K562 (cell line): ENCODE measurements around the gene GOLIM4. TPM values are rescaled to one million over a fixed set of nuclear protein-coding genes. Genes with fewer than 3 reads are reported as not detected.

Source experiments
- ATAC-seq: fragments of 200-7000 bp; cut with Tn5 transposase; 3 replicates; pipeline ENCODE4 v1.9.1; 2020; ENCODE audit warnings: moderate library complexity
- BruUV-seq: library from RNA; stranded (reverse); fragments of 400-500 nt; replicated peaks from 2 replicates; lab custom pipeline; 2021; lab: Mats Ljungman, UMichigan
- CTCF ChIA-PET: fragments of 300-600 bp; formaldehyde crosslinking; extraction: SDS; loops from one replicate; lab custom pipeline; 2021; ENCODE audit warnings: low intra/inter-chr PET ratio; lab: Yijun Ruan, JAX
- POLR2A ChIA-PET: fragments of 300-600, 350-650 bp; sonication (Branson Sonifier 250); formaldehyde crosslinking; extraction: SDS; loops from one replicate; lab custom pipeline; 2021; ENCODE audit warnings: antibody characterized with exemption, inconsistent platforms; lab: Yijun Ruan, JAX
- DNase-seq, 4 experiments: peaks; one replicate each; pipeline versions ENCODE4 v3.0.0 to v3.0.0-alpha.2; 2011 to 2018; ENCODE audit warnings: low spot score in 3 of 4, mixed read lengths in 3 of 4; ENCODE audit errors: extremely low read depth in 1 of 4
- FAIRE-seq: peaks from 2 replicates; lab custom pipeline; 2011; peaks lifted over from hg19 to GRCh38; lab: Jason Lieb, UNC
- H2AFZ ChIP-seq: 2 replicates; pipeline ENCODE4 v1.6.0; 2011; ENCODE audit warnings: low read depth, low read length, control low read depth, inconsistent platforms
- H3K27ac ChIP-seq: fragments of 200-600 bp; 3 replicates; pipeline ENCODE4 v1.8.0; 2011; ENCODE audit warnings: low read depth, mild to moderate bottlenecking, control low read depth, inconsistent platforms, low read length, moderate library complexity, mixed read lengths; ENCODE audit errors: extremely low read depth
- H3K27me3 ChIP-seq, 2 experiments: fragments of 300-600 bp in 1 of 2; 2 replicates in 1 of 2; 3 replicates in 1 of 2; pipeline versions ENCODE4 v1.6.0 to v1.8.0; 2011; ENCODE audit warnings: inconsistent platforms in 2 of 2, low read length in 2 of 2, mild to moderate bottlenecking in 1 of 2, mixed read lengths in 1 of 2, moderate library complexity in 1 of 2; ENCODE audit not compliant: control insufficient read depth in 2 of 2, insufficient read depth in 2 of 2
- H3K36me3 ChIP-seq: fragments of 300-600 bp; 3 replicates; pipeline ENCODE4 v1.8.0; 2011; ENCODE audit warnings: mild to moderate bottlenecking, low read length, inconsistent platforms; ENCODE audit not compliant: control insufficient read depth, insufficient read depth
- H3K4me1 ChIP-seq, 2 experiments: fragments of 200-600 bp in 1 of 2; replicated peaks in 1 of 2; 2 replicates in 1 of 2; 3 replicates in 1 of 2; pipeline versions ENCODE4 v1.5.1 to v1.8.0; 2011; ENCODE audit warnings: inconsistent platforms in 2 of 2, low read length in 2 of 2, mild to moderate bottlenecking in 1 of 2, mixed read lengths in 1 of 2, moderate library complexity in 1 of 2; ENCODE audit not compliant: control insufficient read depth in 2 of 2, insufficient read depth in 2 of 2
- H3K4me2 ChIP-seq: 2 replicates; pipeline ENCODE4 v1.6.1; 2011; ENCODE audit warnings: low read length, control low read depth, inconsistent platforms, mixed read lengths; ENCODE audit not compliant: insufficient read depth
- H3K4me3 ChIP-seq: fragments of 200-600 bp; sonication (generic), shearing (Covaris generic); 2 replicates; pipeline ENCODE4 v1.5.1; 2016; ENCODE audit warnings: control low read depth, inconsistent platforms
- H3K79me2 ChIP-seq: fragments of 200-600 bp; 3 replicates; pipeline ENCODE4 v1.8.0; 2011; ENCODE audit warnings: low read length, inconsistent platforms; ENCODE audit not compliant: control insufficient read depth, insufficient read depth
- H3K9ac ChIP-seq, 2 experiments: 2 replicates each; pipeline versions ENCODE4 v1.6.0 to v1.6.1; 2011; ENCODE audit warnings: low read depth in 2 of 2, low read length in 2 of 2, control low read depth in 1 of 2, inconsistent platforms in 1 of 2, mild to moderate bottlenecking in 1 of 2, mixed read lengths in 1 of 2; ENCODE audit not compliant: insufficient read depth in 1 of 2
- H3K9me1 ChIP-seq: one replicate; pipeline ENCODE4 v1.6.0; 2011; ENCODE audit warnings: inconsistent platforms, mild to moderate bottlenecking, low read length, moderate library complexity; ENCODE audit not compliant: control insufficient read depth, insufficient read depth
- H3K9me3 ChIP-seq: replicated peaks from 2 replicates; pipeline ENCODE4 v1.5.1; 2011; ENCODE audit warnings: low read depth, low read length, inconsistent platforms; ENCODE audit not compliant: control insufficient read depth, insufficient read depth
- H4K20me1 ChIP-seq: replicated peaks from 2 replicates; pipeline ENCODE4 v1.6.1; 2011; ENCODE audit warnings: low read length, inconsistent platforms, mixed read lengths; ENCODE audit not compliant: control insufficient read depth, insufficient read depth
- LEF1 ChIP-seq: fragments of 450-650 bp; IDR thresholded peaks from 2 replicates; pipeline ENCODE4 v1.6.1; 2016; ENCODE audit warnings: mild to moderate bottlenecking
- WGBS: fragments of 100-300 bp; shearing (Covaris generic); methylation state at CpG from one replicate; pipeline ENCODE4 v1.1.6; 2016; ENCODE audit warnings: low coverage, mixed read lengths; ENCODE audit not compliant: insufficient coverage; ENCODE audit errors: missing lambda C conversion rate; 5-methylcytosine and 5-hydroxymethylcytosine counted together
- in situ Hi-C: fragments of 300-500 bp; cut with MboI; formaldehyde crosslinking; loops from 4 replicates; pipeline ENCODE4 v1.15.0; 2018; ENCODE audit warnings: inconsistent platforms, mixed read lengths
- intact Hi-C: fragments of 100-400 bp; cut with micrococcal nuclease; formaldehyde crosslinking; loops from 2 replicates; pipeline ENCODE4 v1.14.2; 2022
- polyA plus RNA-seq, 8 experiments: library from polyadenylated mRNA; depleted of rRNA in 4 of 8; stranded (reverse) in 5 of 8; unstranded in 3 of 8; fragments of >200 nt; fragmentation: Nextera tagmentation in 2 of 8; fragmentation: Illumina TruSeq in 1 of 8; extraction: Ambion mirVana in 2 of 8; extraction: Trizol in 1 of 8; gene quantifications; 2 replicates each; pipeline versions ENCODE4 v1.2.1 to v1.2.3, GENCODE V29; 2011 to 2014; ENCODE audit warnings: inconsistent platforms in 1 of 8, missing spikeins in 1 of 8
- total RNA-seq, 7 experiments: library from RNA; depleted of rRNA in 6 of 7; stranded (reverse); fragments of >200 nt in 6 of 7; fragmentation: Illumina TruSeq in 2 of 7; extraction: Trizol in 2 of 7; gene quantifications; 2 replicates each; pipeline versions ENCODE4 v1.2.1 to v1.2.3, GENCODE V29; 2011 to 2021; ENCODE audit warnings: low replicate concordance in 1 of 7
- TF ChIP-seq, protein P1 (sequence below): fragments of 450-650 bp; IDR thresholded peaks from 2 replicates; pipeline ENCODE4 v1.6.1; 2016; ENCODE audit warnings: low read depth

The GOLIM4 gene
- total and polyA plus RNA-seq, 9 of the 15 experiments (the other 6 are each of a cell fraction or from before 2014, with no cell fraction given) = 9.3 to 39.4 (median 31.0) TPM

DNA sequence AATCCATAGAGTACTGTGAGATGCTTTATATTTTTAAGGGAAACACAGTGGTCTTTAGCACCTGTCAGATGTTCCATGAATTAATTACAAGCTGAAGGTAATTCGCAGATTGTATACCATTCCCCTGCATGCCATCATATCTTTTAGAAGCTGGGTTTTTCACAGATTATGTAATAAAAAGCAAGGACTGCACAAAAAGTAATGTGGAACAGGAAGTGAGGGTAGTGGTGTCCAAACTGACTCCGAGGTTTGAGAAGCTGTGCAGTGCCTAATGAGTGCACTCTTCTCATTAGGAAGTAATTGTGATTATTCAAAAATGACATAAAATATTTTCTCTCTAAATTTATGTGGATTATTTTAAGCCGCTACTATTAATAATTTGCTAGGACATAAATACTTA, 123.2 kb downstream of the GOLIM4 start (continued):
- TF ChIP-seq, protein P1, sequence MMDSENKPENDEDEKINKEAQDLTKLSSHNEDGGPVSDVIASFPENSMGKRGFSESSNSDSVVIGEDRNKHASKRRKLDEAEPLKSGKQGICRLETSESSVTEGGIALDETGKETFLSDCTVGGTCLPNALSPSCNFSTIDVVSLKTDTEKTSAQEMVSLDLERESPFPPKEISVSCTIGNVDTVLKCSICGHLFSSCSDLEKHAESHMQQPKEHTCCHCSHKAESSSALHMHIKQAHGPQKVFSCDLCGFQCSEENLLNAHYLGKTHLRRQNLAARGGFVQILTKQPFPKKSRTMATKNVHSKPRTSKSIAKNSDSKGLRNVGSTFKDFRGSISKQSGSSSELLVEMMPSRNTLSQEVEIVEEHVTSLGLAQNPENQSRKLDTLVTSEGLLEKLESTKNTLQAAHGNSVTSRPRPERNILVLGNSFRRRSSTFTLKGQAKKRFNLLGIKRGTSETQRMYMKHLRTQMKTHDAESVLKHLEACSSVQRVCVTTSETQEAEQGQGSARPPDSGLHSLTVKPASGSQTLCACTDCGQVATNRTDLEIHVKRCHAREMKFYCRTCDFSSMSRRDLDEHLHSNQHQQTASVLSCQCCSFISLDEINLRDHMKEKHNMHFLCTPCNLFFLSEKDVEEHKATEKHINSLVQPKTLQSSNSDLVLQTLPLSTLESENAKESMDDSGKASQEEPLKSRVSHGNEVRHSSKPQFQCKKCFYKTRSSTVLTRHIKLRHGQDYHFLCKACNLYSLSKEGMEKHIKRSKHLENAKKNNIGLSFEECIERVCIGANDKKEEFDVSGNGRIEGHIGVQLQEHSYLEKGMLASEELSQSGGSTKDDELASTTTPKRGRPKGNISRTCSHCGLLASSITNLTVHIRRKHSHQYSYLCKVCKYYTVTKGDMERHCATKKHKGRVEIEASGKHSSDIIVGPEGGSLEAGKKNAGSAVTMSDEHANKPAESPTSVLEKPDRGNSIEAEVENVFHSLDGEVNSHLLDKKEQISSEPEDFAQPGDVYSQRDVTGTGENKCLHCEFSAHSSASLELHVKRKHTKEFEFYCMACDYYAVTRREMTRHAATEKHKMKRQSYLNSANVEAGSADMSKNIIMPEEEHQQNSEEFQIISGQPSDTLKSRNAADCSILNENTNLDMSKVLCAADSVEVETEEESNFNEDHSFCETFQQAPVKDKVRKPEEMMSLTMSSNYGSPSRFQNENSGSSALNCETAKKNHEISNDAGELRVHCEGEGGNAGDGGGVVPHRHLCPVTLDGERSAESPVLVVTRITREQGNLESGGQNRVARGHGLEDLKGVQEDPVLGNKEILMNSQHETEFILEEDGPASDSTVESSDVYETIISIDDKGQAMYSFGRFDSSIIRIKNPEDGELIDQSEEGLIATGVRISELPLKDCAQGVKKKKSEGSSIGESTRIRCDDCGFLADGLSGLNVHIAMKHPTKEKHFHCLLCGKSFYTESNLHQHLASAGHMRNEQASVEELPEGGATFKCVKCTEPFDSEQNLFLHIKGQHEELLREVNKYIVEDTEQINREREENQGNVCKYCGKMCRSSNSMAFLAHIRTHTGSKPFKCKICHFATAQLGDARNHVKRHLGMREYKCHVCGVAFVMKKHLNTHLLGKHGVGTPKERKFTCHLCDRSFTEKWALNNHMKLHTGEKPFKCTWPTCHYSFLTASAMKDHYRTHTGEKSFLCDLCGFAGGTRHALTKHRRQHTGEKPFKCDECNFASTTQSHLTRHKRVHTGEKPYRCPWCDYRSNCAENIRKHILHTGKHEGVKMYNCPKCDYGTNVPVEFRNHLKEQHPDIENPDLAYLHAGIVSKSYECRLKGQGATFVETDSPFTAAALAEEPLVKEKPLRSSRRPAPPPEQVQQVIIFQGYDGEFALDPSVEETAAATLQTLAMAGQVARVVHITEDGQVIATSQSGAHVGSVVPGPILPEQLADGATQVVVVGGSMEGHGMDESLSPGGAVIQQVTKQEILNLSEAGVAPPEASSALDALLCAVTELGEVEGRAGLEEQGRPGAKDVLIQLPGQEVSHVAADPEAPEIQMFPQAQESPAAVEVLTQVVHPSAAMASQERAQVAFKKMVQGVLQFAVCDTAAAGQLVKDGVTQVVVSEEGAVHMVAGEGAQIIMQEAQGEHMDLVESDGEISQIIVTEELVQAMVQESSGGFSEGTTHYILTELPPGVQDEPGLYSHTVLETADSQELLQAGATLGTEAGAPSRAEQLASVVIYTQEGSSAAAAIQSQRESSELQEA = no peak
- no peak for TF ChIP-seq LEF1

DNA sequence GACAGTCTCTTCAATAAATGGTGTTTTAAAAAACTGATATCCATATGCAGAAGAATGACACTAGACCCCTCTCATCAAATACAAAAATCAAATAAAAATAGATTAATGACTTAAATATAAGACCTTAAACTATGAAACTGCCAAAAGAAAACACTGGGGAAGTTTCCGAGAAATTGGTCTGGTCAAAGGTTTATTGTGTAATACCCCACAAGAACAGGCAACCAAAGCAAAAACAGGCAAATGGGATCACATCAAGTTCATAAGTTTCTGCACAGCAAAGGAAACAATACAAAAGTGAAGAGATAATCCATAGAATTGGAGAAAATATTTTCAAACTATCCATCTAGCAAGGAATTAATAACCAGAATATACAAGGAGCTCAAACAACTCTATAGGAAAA, 126.2 kb downstream of the GOLIM4 start:
- Histone ChIP-seq H3K27me3 (no peaks in the 10 kb centered on the region), H3K27ac (no peak overlapping the region), H3K9me1 (no peaks in the 10 kb centered on the region), H3K79me2 (no peaks in the 10 kb centered on the region), H3K9me3 (no peaks in the 10 kb centered on the region), H3K36me3 (no peaks in the 10 kb centered on the region), H3K4me3 (no peak overlapping the region), H4K20me1 (no peaks in the 10 kb centered on the region), H3K4me2 (no peak overlapping the region), H3K4me1 (no peaks in the 10 kb centered on the region), H3K9ac (no peak overlapping the region), H2AFZ (no peak overlapping the region)
- intact Hi-C loops (no loop called here), in situ Hi-C loops (no loop called here)
- ATAC-seq (no peak), DNase-seq (no peak), FAIRE-seq (no peak)
- POLR2A ChIA-PET = no interaction called here
- no TSS peak for BruUV-seq
- 38% methylated on average over 1 of the region's 1 CpG for WGBS
- CTCF ChIA-PET = no interaction called here
